ENCODE results near the gene CHGA.

Gene CHGA

DNA sequence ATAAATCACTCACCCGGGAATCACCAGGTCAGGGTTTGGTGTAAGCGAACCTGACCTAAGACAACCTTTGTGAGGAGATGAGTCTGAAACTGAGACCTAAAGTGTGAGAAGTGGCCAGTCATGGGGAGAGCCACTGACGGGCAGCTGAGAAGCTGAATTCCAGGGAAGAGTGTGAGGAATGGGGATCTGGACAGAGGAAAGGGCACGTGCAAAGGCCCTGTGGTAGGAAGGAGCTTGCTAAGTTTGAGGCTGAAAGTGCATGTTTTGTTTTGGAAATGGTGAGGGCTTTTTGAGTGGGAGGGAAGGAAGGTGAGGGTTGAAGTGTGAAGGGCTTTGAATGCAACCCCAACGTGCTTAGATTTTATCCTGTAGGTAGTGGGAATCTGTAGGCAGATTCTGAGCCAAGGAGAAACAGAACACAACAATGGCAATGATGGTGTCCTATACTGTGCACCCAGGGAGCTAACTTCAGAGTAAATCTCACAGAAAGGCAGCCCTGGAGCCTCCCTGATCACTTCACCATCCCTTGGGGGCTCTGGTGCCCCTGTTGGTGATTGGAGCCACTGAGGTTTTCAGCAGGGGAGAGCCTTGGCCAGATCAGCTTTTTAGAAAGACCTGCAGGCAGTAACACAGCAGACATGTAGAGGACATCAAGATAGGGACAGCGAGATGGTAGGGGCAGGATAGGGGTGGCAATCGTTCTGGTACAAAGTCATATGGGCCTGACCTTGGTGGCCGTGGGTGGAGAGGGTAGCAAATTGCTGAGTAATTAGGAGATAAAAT, 37.5 kb upstream of the CHGA start:
- peak; percentile 39; the same call in 1 of the 3 replicates for ATAC-seq
- TF ChIP-seq, protein P1, sequence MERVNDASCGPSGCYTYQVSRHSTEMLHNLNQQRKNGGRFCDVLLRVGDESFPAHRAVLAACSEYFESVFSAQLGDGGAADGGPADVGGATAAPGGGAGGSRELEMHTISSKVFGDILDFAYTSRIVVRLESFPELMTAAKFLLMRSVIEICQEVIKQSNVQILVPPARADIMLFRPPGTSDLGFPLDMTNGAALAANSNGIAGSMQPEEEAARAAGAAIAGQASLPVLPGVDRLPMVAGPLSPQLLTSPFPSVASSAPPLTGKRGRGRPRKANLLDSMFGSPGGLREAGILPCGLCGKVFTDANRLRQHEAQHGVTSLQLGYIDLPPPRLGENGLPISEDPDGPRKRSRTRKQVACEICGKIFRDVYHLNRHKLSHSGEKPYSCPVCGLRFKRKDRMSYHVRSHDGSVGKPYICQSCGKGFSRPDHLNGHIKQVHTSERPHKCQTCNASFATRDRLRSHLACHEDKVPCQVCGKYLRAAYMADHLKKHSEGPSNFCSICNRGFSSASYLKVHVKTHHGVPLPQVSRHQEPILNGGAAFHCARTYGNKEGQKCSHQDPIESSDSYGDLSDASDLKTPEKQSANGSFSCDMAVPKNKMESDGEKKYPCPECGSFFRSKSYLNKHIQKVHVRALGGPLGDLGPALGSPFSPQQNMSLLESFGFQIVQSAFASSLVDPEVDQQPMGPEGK (CRISPR knock-in tag; IDR thresholded peaks at IDR 0.05; ENCODE audit: borderline replicate concordance): no peak
- TF ChIP-seq RARB (CRISPR knock-in tag; IDR thresholded peaks at IDR 0.05) (no peak), TSHZ2 (CRISPR knock-in tag; IDR thresholded peaks at IDR 0.05) (no peak), GLIS3 (CRISPR knock-in tag; IDR thresholded peaks at IDR 0.05) (no peak), CSDC2 (CRISPR knock-in tag; IDR thresholded peaks at IDR 0.05) (no peak), POU6F1 (CRISPR knock-in tag; IDR thresholded peaks at IDR 0.05; ENCODE audit: borderline replicate concordance, low read depth) (no peak), ISL1 (CRISPR knock-in tag; IDR thresholded peaks at IDR 0.05) (no peak), ZNF565 (CRISPR knock-in tag; conservative IDR thresholded peaks at IDR 0.05; ENCODE audit: low read depth) (no peak)

- peak; percentile 58; the same call in 1 of the 3 replicates for ATAC-seq
- TF ChIP-seq TSHZ2 (CRISPR knock-in tag; IDR thresholded peaks at IDR 0.05) (peak; percentile 78; the same call in 1 of the 2 replicates), ZNF565 (CRISPR knock-in tag; conservative IDR thresholded peaks at IDR 0.05; ENCODE audit: low read depth) (no peak), ISL1 (CRISPR knock-in tag; IDR thresholded peaks at IDR 0.05) (no peak), TCF4 (CRISPR knock-in tag; IDR thresholded peaks at IDR 0.05; ENCODE audit: borderline replicate concordance) (peak; percentile 96), OSR1 (CRISPR knock-in tag; IDR thresholded peaks at IDR 0.05) (no peak), GLIS3 (CRISPR knock-in tag; IDR thresholded peaks at IDR 0.05) (peak; percentile 48; the same call in 1 of the 2 replicates), RARB (CRISPR knock-in tag; IDR thresholded peaks at IDR 0.05) (no peak)
Observed at GRCh38 chr14:92886337-92886736, 36.6 kb upstream of the CHGA start.

DNA sequence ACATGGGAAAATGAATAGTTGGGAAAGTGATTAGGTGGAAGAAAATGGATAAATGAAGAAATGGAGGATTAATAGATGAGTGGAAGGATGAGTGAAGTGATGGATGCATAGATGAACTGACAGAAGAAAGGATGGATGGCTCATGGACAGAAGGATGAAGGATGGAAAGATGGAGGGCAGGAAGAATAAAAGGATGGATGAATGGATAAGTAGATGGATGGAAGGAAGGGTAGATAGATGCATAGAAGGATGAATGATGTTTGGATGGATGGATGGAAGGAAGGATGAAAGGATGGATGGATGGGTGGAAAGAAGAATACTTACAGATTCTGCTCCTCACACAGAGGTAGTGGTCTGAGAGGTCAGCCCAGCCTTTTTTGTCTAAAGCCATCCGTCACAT, 35.8 kb upstream of the CHGA start:
- TF ChIP-seq ISL1 (CRISPR knock-in tag; IDR thresholded peaks at IDR 0.05) (no peak), PPARA (CRISPR knock-in tag; IDR thresholded peaks at IDR 0.05; ENCODE audit: borderline replicate concordance) (no peak), ZFP3 (CRISPR knock-in tag; IDR thresholded peaks at IDR 0.05) (no peak)
- no peak for ATAC-seq

DNA sequence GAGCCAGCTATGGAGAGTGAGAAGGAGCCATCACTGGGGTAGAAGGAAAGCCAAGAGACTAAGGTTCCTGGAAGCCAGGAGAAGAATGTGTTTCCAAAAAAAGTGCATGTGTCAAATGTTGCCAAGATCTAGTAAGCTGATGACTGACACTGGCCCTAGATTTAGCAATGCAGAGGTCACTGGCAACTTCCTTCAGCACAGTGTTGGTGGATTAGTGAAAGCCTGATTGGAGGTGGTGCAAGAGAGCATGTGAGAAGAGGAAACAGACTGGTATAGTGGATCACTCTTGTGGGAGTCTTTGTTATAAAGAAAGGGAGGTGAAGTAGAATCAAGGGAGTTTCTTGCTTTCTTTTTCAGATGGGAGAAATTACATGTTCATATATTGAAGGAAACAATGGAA, 34.1 kb upstream of the CHGA start:
- TF ChIP-seq, protein P1 (CRISPR knock-in tag; IDR thresholded peaks at IDR 0.05; ENCODE audit: borderline replicate concordance): no peak
- TF ChIP-seq BACH2 (CRISPR knock-in tag; IDR thresholded peaks at IDR 0.05; ENCODE audit: borderline replicate concordance) (no peak), TOX (CRISPR knock-in tag; IDR thresholded peaks at IDR 0.05; ENCODE audit: borderline replicate concordance) (no peak), ZC3H10 (CRISPR knock-in tag; IDR thresholded peaks at IDR 0.05) (no peak), ARNTL (CRISPR knock-in tag; IDR thresholded peaks at IDR 0.05; ENCODE audit: borderline replicate concordance, low read depth) (no peak), ESRRG (CRISPR knock-in tag; IDR thresholded peaks at IDR 0.05) (no peak), CSDC2 (CRISPR knock-in tag; IDR thresholded peaks at IDR 0.05) (no peak), SNAI2 (CRISPR knock-in tag; IDR thresholded peaks at IDR 0.05) (no peak), TCF4 (CRISPR knock-in tag; IDR thresholded peaks at IDR 0.05; ENCODE audit: borderline replicate concordance) (no peak), ZNF565 (CRISPR knock-in tag; conservative IDR thresholded peaks at IDR 0.05; ENCODE audit: low read depth) (no peak), POU6F1 (CRISPR knock-in tag; IDR thresholded peaks at IDR 0.05; ENCODE audit: borderline replicate concordance, low read depth) (no peak)
- TF ChIP-seq, protein P2, sequence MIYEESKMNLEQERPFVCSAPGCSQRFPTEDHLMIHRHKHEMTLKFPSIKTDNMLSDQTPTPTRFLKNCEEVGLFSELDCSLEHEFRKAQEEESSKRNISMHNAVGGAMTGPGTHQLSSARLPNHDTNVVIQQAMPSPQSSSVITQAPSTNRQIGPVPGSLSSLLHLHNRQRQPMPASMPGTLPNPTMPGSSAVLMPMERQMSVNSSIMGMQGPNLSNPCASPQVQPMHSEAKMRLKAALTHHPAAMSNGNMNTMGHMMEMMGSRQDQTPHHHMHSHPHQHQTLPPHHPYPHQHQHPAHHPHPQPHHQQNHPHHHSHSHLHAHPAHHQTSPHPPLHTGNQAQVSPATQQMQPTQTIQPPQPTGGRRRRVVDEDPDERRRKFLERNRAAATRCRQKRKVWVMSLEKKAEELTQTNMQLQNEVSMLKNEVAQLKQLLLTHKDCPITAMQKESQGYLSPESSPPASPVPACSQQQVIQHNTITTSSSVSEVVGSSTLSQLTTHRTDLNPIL (CRISPR knock-in tag; IDR thresholded peaks at IDR 0.05; ENCODE audit: low read depth): no peak
- no peak for ATAC-seq
